HepG2 (cell line): ENCODE results near the gene M1AP. TPM values are rescaled to one million over a fixed set of nuclear protein-coding genes. Genes with fewer than 3 reads are reported as not detected.

ENCODE experiments used
- ATRX ChIP-seq: sonication (generic); formaldehyde crosslinking; IDR thresholded peaks from 2 replicates; pipeline ENCODE4 v1.4.0; 2020; ENCODE audit warnings: missing genetic modification reagents, borderline replicate concordance
- HOXA7 ChIP-seq: sonication (generic); formaldehyde crosslinking; IDR thresholded peaks from 2 replicates; pipeline ENCODE4 v1.8.1; 2022; ENCODE audit warnings: mild to moderate bottlenecking, missing genetic modification reagents, moderate library complexity
- IRF1 ChIP-seq: sonication (generic); formaldehyde crosslinking; IDR thresholded peaks from 2 replicates; pipeline ENCODE4 v1.4.0; 2020; ENCODE audit warnings: low read depth, mild to moderate bottlenecking, missing genetic modification reagents
- KLF13 ChIP-seq: sonication (generic); formaldehyde crosslinking; IDR thresholded peaks from 2 replicates; pipeline ENCODE4 v1.4.0; 2020; ENCODE audit warnings: mild to moderate bottlenecking, missing genetic modification reagents
- MYC ChIP-seq: sonication (generic); formaldehyde crosslinking; IDR thresholded peaks from 2 replicates; pipeline ENCODE4 v1.9.0; 2021; ENCODE audit warnings: missing genetic modification reagents, borderline replicate concordance
- ZNF430 ChIP-seq: sonication (generic); formaldehyde crosslinking; IDR thresholded peaks from 2 replicates; pipeline ENCODE4 v1.9.0; 2021; ENCODE audit warnings: mild to moderate bottlenecking, missing genetic modification reagents
- ZNF841 ChIP-seq: sonication (generic); formaldehyde crosslinking; IDR thresholded peaks from 2 replicates; pipeline ENCODE4 v1.8.1; 2023; ENCODE audit warnings: missing genetic modification reagents, borderline replicate concordance
- polyA plus RNA-seq, 8 experiments: library from polyadenylated mRNA; depleted of rRNA in 3 of 8; stranded (reverse) in 7 of 8; unstranded in 1 of 8; fragments of >200 nt; fragmentation: Illumina TruSeq in 4 of 8; extraction: Trizol in 4 of 8; gene quantifications; 2 replicates each; pipeline versions ENCODE4 v1.2.1 to v1.2.3, GENCODE V29; 2011 to 2016; ENCODE audit warnings: low read depth in 4 of 8, missing spikeins in 1 of 8, mixed read lengths in 1 of 8; ENCODE audit not compliant: insufficient read depth in 1 of 8
- total RNA-seq, 5 experiments: library from RNA; depleted of rRNA; stranded (reverse); fragments of >200 nt; fragmentation: Illumina TruSeq; extraction: Trizol; gene quantifications; 2 replicates each; pipeline ENCODE4 v1.2.3, GENCODE V29; 2016; ENCODE audit warnings: low read depth in 1 of 5

Gene M1AP
- total and polyA plus RNA-seq, 2 of the 13 experiments (the other 11 are each of a cell fraction or from before 2014, with no cell fraction given): not detected

- TF ChIP-seq IRF1 (CRISPR knock-in tag) (no peak), ZNF430 (CRISPR knock-in tag) (peak; percentile 85), KLF13 (CRISPR knock-in tag) (no peak), ZNF841 (no peak), HOXA7 (CRISPR knock-in tag) (no peak), ATRX (no peak), MYC (CRISPR knock-in tag) (0 out of 2 replicates have a peak, but pooled peaks have one; percentile 2)
Observed at GRCh38 chr2:74507926-74508520, 140.1 kb downstream of the M1AP start (continued).

Other genes starting within 250 kb of the M1AP start
- gene C2orf81, start 226.7 kb downstream of the M1AP start, total RNA-seq (2016; rRNA removed; fragmentation: Illumina TruSeq; extraction: Trizol): 0.13 and 0.15 TPM in 2 replicates
- gene C2orf81, start 226.7 kb downstream of the M1AP start, polyA plus RNA-seq (2011; rRNA removed): 0.05 and 0.17 TPM in 2 replicates
- 1.3 and 2.0 TPM in 2 replicates for gene WDR54, start 226.6 kb downstream of the M1AP start, total RNA-seq (2016; rRNA removed; fragmentation: Illumina TruSeq; extraction: Trizol)
- gene WDR54, start 226.6 kb downstream of the M1AP start, polyA plus RNA-seq (2011; rRNA removed): 12.4 and 17.3 TPM in 2 replicates
- 107 and 159 TPM in 2 replicates for gene RTKN, start 206.4 kb downstream of the M1AP start, total RNA-seq (2016; rRNA removed; fragmentation: Illumina TruSeq; extraction: Trizol)
- 166 and 187 TPM in 2 replicates for gene RTKN, start 206.4 kb downstream of the M1AP start, polyA plus RNA-seq (2011; rRNA removed)
- 10.0 and 14.5 TPM in 2 replicates for gene INO80B, start 193.2 kb downstream of the M1AP start, total RNA-seq (2016; rRNA removed; fragmentation: Illumina TruSeq; extraction: Trizol)
- gene INO80B, start 193.2 kb downstream of the M1AP start, polyA plus RNA-seq (2011; rRNA removed): 6.2 and 7.9 TPM in 2 replicates
- 26.5 and 38.8 TPM in 2 replicates for gene WBP1, start 189.9 kb downstream of the M1AP start, total RNA-seq (2016; rRNA removed; fragmentation: Illumina TruSeq; extraction: Trizol)
- gene WBP1, start 189.9 kb downstream of the M1AP start, polyA plus RNA-seq (2011; rRNA removed): 85.7 and 107 TPM in 2 replicates
- 30.1 and 95.2 TPM in 2 replicates for gene MOGS, start 182.9 kb downstream of the M1AP start, total RNA-seq (2016; rRNA removed; fragmentation: Illumina TruSeq; extraction: Trizol)
- gene MOGS, start 182.9 kb downstream of the M1AP start, polyA plus RNA-seq (2011; rRNA removed): 117 and 124 TPM in 2 replicates
- 51.9 and 53.8 TPM in 2 replicates for gene MRPL53, start 175.7 kb downstream of the M1AP start, total RNA-seq (2016; rRNA removed; fragmentation: Illumina TruSeq; extraction: Trizol)
- gene MRPL53, start 175.7 kb downstream of the M1AP start, polyA plus RNA-seq (2011; rRNA removed): 28.8 and 34.3 TPM in 2 replicates
- gene CCDC142, start 165.3 kb downstream of the M1AP start, total RNA-seq (2016; rRNA removed; fragmentation: Illumina TruSeq; extraction: Trizol): 8.8 and 30.4 TPM in 2 replicates
- gene CCDC142, start 165.3 kb downstream of the M1AP start, polyA plus RNA-seq (2011; rRNA removed): 14.7 and 17.7 TPM in 2 replicates
- 21.1 and 28.3 TPM in 2 replicates for gene TTC31, start 165.2 kb downstream of the M1AP start, total RNA-seq (2016; rRNA removed; fragmentation: Illumina TruSeq; extraction: Trizol)
- 39.5 and 43.4 TPM in 2 replicates for gene TTC31, start 165.2 kb downstream of the M1AP start, polyA plus RNA-seq (2011; rRNA removed)
- gene LBX2, start 148.7 kb downstream of the M1AP start, total RNA-seq (2016; rRNA removed; fragmentation: Illumina TruSeq; extraction: Trizol): 4.0 and 8.1 TPM in 2 replicates
- gene LBX2, start 148.7 kb downstream of the M1AP start, polyA plus RNA-seq (2011; rRNA removed): 6.4 and 7.3 TPM in 2 replicates
- gene PCGF1, start 140.6 kb downstream of the M1AP start, total RNA-seq (2016; rRNA removed; fragmentation: Illumina TruSeq; extraction: Trizol): 14.2 and 20.4 TPM in 2 replicates
- 22.6 and 22.7 TPM in 2 replicates for gene PCGF1, start 140.6 kb downstream of the M1AP start, polyA plus RNA-seq (2011; rRNA removed)
- gene TLX2, start 133.9 kb downstream of the M1AP start, total RNA-seq (2016; rRNA removed; fragmentation: Illumina TruSeq; extraction: Trizol): 0.20 TPM in 1 of 2 replicates, not detected in the other
- 0.05 and 0.09 TPM in 2 replicates for gene TLX2, start 133.9 kb downstream of the M1AP start, polyA plus RNA-seq (2011; rRNA removed)
- 23.9 and 27.6 TPM in 2 replicates for gene DQX1, start 122.1 kb downstream of the M1AP start, total RNA-seq (2016; rRNA removed; fragmentation: Illumina TruSeq; extraction: Trizol)
- 72.9 and 89.8 TPM in 2 replicates for gene DQX1, start 122.1 kb downstream of the M1AP start, polyA plus RNA-seq (2011; rRNA removed)
- 67.0 and 174 TPM in 2 replicates for gene AUP1, start 118.6 kb downstream of the M1AP start, total RNA-seq (2016; rRNA removed; fragmentation: Illumina TruSeq; extraction: Trizol)
- gene AUP1, start 118.6 kb downstream of the M1AP start, polyA plus RNA-seq (2011; rRNA removed): 267 and 291 TPM in 2 replicates
- gene HTRA2, start 118.4 kb downstream of the M1AP start, total RNA-seq (2016; rRNA removed; fragmentation: Illumina TruSeq; extraction: Trizol): 37.0 and 47.7 TPM in 2 replicates
- 50.3 and 56.1 TPM in 2 replicates for gene HTRA2, start 118.4 kb downstream of the M1AP start, polyA plus RNA-seq (2011; rRNA removed)
- gene LOXL3, start 94.4 kb downstream of the M1AP start, total RNA-seq (2016; rRNA removed; fragmentation: Illumina TruSeq; extraction: Trizol): 0.39 and 0.55 TPM in 2 replicates
- 6.5 and 7.2 TPM in 2 replicates for gene LOXL3, start 94.4 kb downstream of the M1AP start, polyA plus RNA-seq (2011; rRNA removed)
- gene DOK1, start 93.6 kb downstream of the M1AP start, total RNA-seq (2016; rRNA removed; fragmentation: Illumina TruSeq; extraction: Trizol): 0.53 and 0.66 TPM in 2 replicates
- gene DOK1, start 93.6 kb downstream of the M1AP start, polyA plus RNA-seq (2011; rRNA removed): 0.74 and 0.84 TPM in 2 replicates
- 4.0 and 7.1 TPM in 2 replicates for gene SEMA4F, start 5.9 kb upstream of the M1AP start, total RNA-seq (2016; rRNA removed; fragmentation: Illumina TruSeq; extraction: Trizol)
- 10.3 and 10.6 TPM in 2 replicates for gene SEMA4F, start 5.9 kb upstream of the M1AP start, polyA plus RNA-seq (2011; rRNA removed)
- 13.2 and 24.4 TPM in 2 replicates for gene HK2, start 185.8 kb upstream of the M1AP start, total RNA-seq (2016; rRNA removed; fragmentation: Illumina TruSeq; extraction: Trizol)
- gene HK2, start 185.8 kb upstream of the M1AP start, polyA plus RNA-seq (2011; rRNA removed): 97.0 and 101 TPM in 2 replicates